Transverse colon (tissue), 3 donors: Measurements from ENCODE around the gene TAF1.

Experiments used
- POLR2A ChIP-seq: fragments of 450-650 bp; IDR thresholded peaks from one replicate; pipeline ENCODE4 v1.6.1; 2016; ENCODE audit warnings: antibody characterized with exemption, mild to moderate bottlenecking, moderate library complexity
- TF ChIP-seq, protein P1 (sequence below), 5 experiments: fragments of 200-600 bp in 3 of 5; fragments of 450-650 bp in 2 of 5; sonication (generic) in 3 of 5; IDR thresholded peaks; 1 replicate in 2 of 5; 2 replicates in 3 of 5; pipeline ENCODE4 v1.5.1; 2016 to 2017; ENCODE audit warnings: antibody characterized with exemption in 5 of 5, inconsistent platforms in 3 of 5, mild to moderate bottlenecking in 2 of 5, moderate library complexity in 1 of 5

DNA sequence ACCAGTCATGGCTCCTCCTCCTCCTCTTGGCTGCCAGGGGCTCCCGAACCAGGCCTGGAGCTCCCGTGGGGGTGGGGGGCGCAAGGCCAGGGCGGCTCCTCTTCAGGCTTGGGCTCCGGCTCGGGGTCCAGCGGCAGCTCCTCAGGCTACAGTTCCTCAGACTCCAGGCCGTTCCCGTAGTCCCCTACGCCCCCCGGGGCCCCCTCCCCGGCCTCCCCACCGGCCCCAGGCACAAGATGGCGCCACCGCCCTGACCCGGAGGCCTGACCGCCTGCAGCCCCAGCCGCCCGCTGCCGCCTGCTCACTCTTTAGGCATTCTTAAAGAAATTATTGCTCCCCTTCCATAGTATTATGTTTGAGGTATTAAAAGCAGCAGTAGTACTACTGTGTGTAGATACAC lies 54.5 kb downstream of the TAF1 start:
- TF ChIP-seq, protein P1, sequence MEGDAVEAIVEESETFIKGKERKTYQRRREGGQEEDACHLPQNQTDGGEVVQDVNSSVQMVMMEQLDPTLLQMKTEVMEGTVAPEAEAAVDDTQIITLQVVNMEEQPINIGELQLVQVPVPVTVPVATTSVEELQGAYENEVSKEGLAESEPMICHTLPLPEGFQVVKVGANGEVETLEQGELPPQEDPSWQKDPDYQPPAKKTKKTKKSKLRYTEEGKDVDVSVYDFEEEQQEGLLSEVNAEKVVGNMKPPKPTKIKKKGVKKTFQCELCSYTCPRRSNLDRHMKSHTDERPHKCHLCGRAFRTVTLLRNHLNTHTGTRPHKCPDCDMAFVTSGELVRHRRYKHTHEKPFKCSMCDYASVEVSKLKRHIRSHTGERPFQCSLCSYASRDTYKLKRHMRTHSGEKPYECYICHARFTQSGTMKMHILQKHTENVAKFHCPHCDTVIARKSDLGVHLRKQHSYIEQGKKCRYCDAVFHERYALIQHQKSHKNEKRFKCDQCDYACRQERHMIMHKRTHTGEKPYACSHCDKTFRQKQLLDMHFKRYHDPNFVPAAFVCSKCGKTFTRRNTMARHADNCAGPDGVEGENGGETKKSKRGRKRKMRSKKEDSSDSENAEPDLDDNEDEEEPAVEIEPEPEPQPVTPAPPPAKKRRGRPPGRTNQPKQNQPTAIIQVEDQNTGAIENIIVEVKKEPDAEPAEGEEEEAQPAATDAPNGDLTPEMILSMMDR (IDR thresholded peaks at IDR 0.05), result no peak
- TF ChIP-seq POLR2A, result no peak
